ENCODE measurements around the gene SLC25A47.
"Not testable (repeated sequence)": the region's sequence is repeated elsewhere in the genome, so short reads cannot be mapped to it uniquely, and the experiment has no call there.

SLC25A47 gene

GRCh38 chr14:100323121-100323941 lies at the start of gene SLC25A47:
Gene SLC25A47 (plus strand): TSS chr14:100323339. CDS start chr14:100323415, 76 bp downstream.
- no peaks in the 10 kb centered on the region for H3K36me3 ChIP-seq (ENCODE audit: control insufficient read depth in 1 of 2, insufficient read depth in 2 of 2, low read length in 2 of 2)
- H3K27ac ChIP-seq (ENCODE audit: low read depth, low read length) = no peak within 1 kb of the TSS
- H3K4me3 ChIP-seq (ENCODE audit: low read depth in 1 of 2, low read length in 2 of 2) = no peak within 1 kb of the TSS
- H3K9ac ChIP-seq (ENCODE audit: low read depth in 1 of 2, low read length in 2 of 2) = no peak within 1 kb of the TSS
- H3K9me3 ChIP-seq (ENCODE audit: control insufficient read depth in 1 of 2, low read length in 2 of 2) = no peaks in the 10 kb centered on the region
- peaks cover 28 to 29% of the 10 kb centered on the region in 2 donors for H3K4me1 ChIP-seq (ENCODE audit: control insufficient read depth in 1 of 2, insufficient read depth in 2 of 2, low read length in 2 of 2)
- no peaks in the 10 kb centered on the region for H3K27me3 ChIP-seq (ENCODE audit: control insufficient read depth in 1 of 2, insufficient read depth in 2 of 2, low read length in 2 of 2)

- H3K27ac ChIP-seq (ENCODE audit: low read depth, low read length) = no peak overlapping the region
- no peaks in the 10 kb centered on the region for H3K27me3 ChIP-seq (ENCODE audit: control insufficient read depth in 1 of 2, insufficient read depth in 2 of 2, low read length in 2 of 2)
- H3K4me3 ChIP-seq (ENCODE audit: low read depth in 1 of 2, low read length in 2 of 2) = no peak overlapping the region
- H3K9me3 ChIP-seq (ENCODE audit: control insufficient read depth in 1 of 2, low read length in 2 of 2) = no peaks in the 10 kb centered on the region
- H3K36me3 ChIP-seq (ENCODE audit: control insufficient read depth in 1 of 2, insufficient read depth in 2 of 2, low read length in 2 of 2) = peaks cover 7 to 23% of the 10 kb centered on the region in 2 donors
- peaks cover 6 to 8% of the 10 kb centered on the region in 2 donors for H3K4me1 ChIP-seq (ENCODE audit: control insufficient read depth in 1 of 2, insufficient read depth in 2 of 2, low read length in 2 of 2)
- no peak overlapping the region for H3K9ac ChIP-seq (ENCODE audit: low read depth in 1 of 2, low read length in 2 of 2)
Observed at GRCh38 chr14:100274250-100274649, 48.9 kb upstream of the SLC25A47 start.

- Histone ChIP-seq H3K27ac (ENCODE audit: low read depth, low read length) (no peak overlapping the region), H3K4me1 (ENCODE audit: control insufficient read depth in 1 of 2, insufficient read depth in 2 of 2, low read length in 2 of 2) (peaks cover 3 to 6% of the 10 kb centered on the region in 2 donors), H3K36me3 (ENCODE audit: control insufficient read depth in 1 of 2, insufficient read depth in 2 of 2, low read length in 2 of 2) (peaks cover 7 to 29% of the 10 kb centered on the region in 2 donors), H3K27me3 (ENCODE audit: control insufficient read depth in 1 of 2, insufficient read depth in 2 of 2, low read length in 2 of 2) (no peaks in the 10 kb centered on the region), H3K4me3 (ENCODE audit: low read depth in 1 of 2, low read length in 2 of 2) (no peak overlapping the region), H3K9me3 (ENCODE audit: control insufficient read depth in 1 of 2, low read length in 2 of 2) (no peaks in the 10 kb centered on the region), H3K9ac (ENCODE audit: low read depth in 1 of 2, low read length in 2 of 2) (no peak overlapping the region)
Observed at GRCh38 chr14:100275214-100275613, 47.9 kb upstream of the SLC25A47 start.

- Histone ChIP-seq H3K4me1 (ENCODE audit: control insufficient read depth in 1 of 2, insufficient read depth in 2 of 2, low read length in 2 of 2) (no peaks in the 10 kb centered on the region), H3K36me3 (ENCODE audit: control insufficient read depth in 1 of 2, insufficient read depth in 2 of 2, low read length in 2 of 2) (peaks cover 10 to 42% of the 10 kb centered on the region in 2 donors), H3K9ac (ENCODE audit: low read depth in 1 of 2, low read length in 2 of 2) (no peak overlapping the region), H3K27me3 (ENCODE audit: control insufficient read depth in 1 of 2, insufficient read depth in 2 of 2, low read length in 2 of 2) (no peaks in the 10 kb centered on the region), H3K9me3 (ENCODE audit: control insufficient read depth in 1 of 2, low read length in 2 of 2) (no peaks in the 10 kb centered on the region), H3K4me3 (ENCODE audit: low read depth in 1 of 2, low read length in 2 of 2) (no peak overlapping the region), H3K27ac (ENCODE audit: low read depth, low read length) (no peak overlapping the region)
Observed at GRCh38 chr14:100278702-100279101, 44.4 kb upstream of the SLC25A47 start.

- peaks cover 10 to 41% of the 10 kb centered on the region in 2 donors for H3K36me3 ChIP-seq (ENCODE audit: control insufficient read depth in 1 of 2, insufficient read depth in 2 of 2, low read length in 2 of 2)
- no peak overlapping the region for H3K4me3 ChIP-seq (ENCODE audit: low read depth in 1 of 2, low read length in 2 of 2)
- H3K4me1 ChIP-seq (ENCODE audit: control insufficient read depth in 1 of 2, insufficient read depth in 2 of 2, low read length in 2 of 2) = no peaks in the 10 kb centered on the region
- H3K27me3 ChIP-seq (ENCODE audit: control insufficient read depth in 1 of 2, insufficient read depth in 2 of 2, low read length in 2 of 2) = no peaks in the 10 kb centered on the region
- no peak overlapping the region for H3K9ac ChIP-seq (ENCODE audit: low read depth in 1 of 2, low read length in 2 of 2)
- H3K27ac ChIP-seq (ENCODE audit: low read depth, low read length) = no peak overlapping the region
- H3K9me3 ChIP-seq (ENCODE audit: control insufficient read depth in 1 of 2, low read length in 2 of 2) = no peaks in the 10 kb centered on the region
Observed at GRCh38 chr14:100279133-100279532, 44.0 kb upstream of the SLC25A47 start.

- H3K9me3 ChIP-seq (ENCODE audit: control insufficient read depth in 1 of 2, low read length in 2 of 2) = no peaks in the 10 kb centered on the region
- no peak overlapping the region for H3K9ac ChIP-seq (ENCODE audit: low read depth in 1 of 2, low read length in 2 of 2)
- peaks cover 10 to 38% of the 10 kb centered on the region in 2 donors for H3K36me3 ChIP-seq (ENCODE audit: control insufficient read depth in 1 of 2, insufficient read depth in 2 of 2, low read length in 2 of 2)
- H3K27me3 ChIP-seq (ENCODE audit: control insufficient read depth in 1 of 2, insufficient read depth in 2 of 2, low read length in 2 of 2) = no peaks in the 10 kb centered on the region
- H3K4me3 ChIP-seq (ENCODE audit: low read depth in 1 of 2, low read length in 2 of 2) = no peak overlapping the region
- peaks cover 0 to 2% of the 10 kb centered on the region in 2 donors for H3K4me1 ChIP-seq (ENCODE audit: control insufficient read depth in 1 of 2, insufficient read depth in 2 of 2, low read length in 2 of 2)
- H3K27ac ChIP-seq (ENCODE audit: low read depth, low read length) = no peak overlapping the region
Observed at GRCh38 chr14:100279563-100279962, 43.6 kb upstream of the SLC25A47 start.

- H3K27me3 ChIP-seq (ENCODE audit: control insufficient read depth in 1 of 2, insufficient read depth in 2 of 2, low read length in 2 of 2) = no peaks in the 10 kb centered on the region
- no peak overlapping the region for H3K27ac ChIP-seq (ENCODE audit: low read depth, low read length)
- H3K36me3 ChIP-seq (ENCODE audit: control insufficient read depth in 1 of 2, insufficient read depth in 2 of 2, low read length in 2 of 2) = peaks cover 7 to 29% of the 10 kb centered on the region in 2 donors
- no peaks in the 10 kb centered on the region for H3K9me3 ChIP-seq (ENCODE audit: control insufficient read depth in 1 of 2, low read length in 2 of 2)
- peaks cover 6 to 12% of the 10 kb centered on the region in 2 donors for H3K4me1 ChIP-seq (ENCODE audit: control insufficient read depth in 1 of 2, insufficient read depth in 2 of 2, low read length in 2 of 2)
- H3K4me3 ChIP-seq (ENCODE audit: low read depth in 1 of 2, low read length in 2 of 2) = no peak overlapping the region
- H3K9ac ChIP-seq (ENCODE audit: low read depth in 1 of 2, low read length in 2 of 2) = no peak overlapping the region
Observed at GRCh38 chr14:100281286-100282082, 41.7 kb upstream of the SLC25A47 start.

GRCh38 chr14:100282083-100282350 lies 41.1 kb upstream of the SLC25A47 start:
- H3K27me3 ChIP-seq (ENCODE audit: control insufficient read depth in 1 of 2, insufficient read depth in 2 of 2, low read length in 2 of 2) = no peaks in the 10 kb centered on the region
- peaks cover 6 to 12% of the 10 kb centered on the region in 2 donors for H3K4me1 ChIP-seq (ENCODE audit: control insufficient read depth in 1 of 2, insufficient read depth in 2 of 2, low read length in 2 of 2)
- peaks cover 6 to 24% of the 10 kb centered on the region in 2 donors for H3K36me3 ChIP-seq (ENCODE audit: control insufficient read depth in 1 of 2, insufficient read depth in 2 of 2, low read length in 2 of 2)
- H3K9me3 ChIP-seq (ENCODE audit: control insufficient read depth in 1 of 2, low read length in 2 of 2) = no peaks in the 10 kb centered on the region
- H3K4me3 ChIP-seq (ENCODE audit: low read depth in 1 of 2, low read length in 2 of 2) = no peak overlapping the region
- no peak overlapping the region for H3K27ac ChIP-seq (ENCODE audit: low read depth, low read length)
- H3K9ac ChIP-seq (ENCODE audit: low read depth in 1 of 2, low read length in 2 of 2) = no peak overlapping the region

GRCh38 chr14:100282766-100283419 lies 40.2 kb upstream of the SLC25A47 start:
- Histone ChIP-seq H3K36me3 (ENCODE audit: control insufficient read depth in 1 of 2, insufficient read depth in 2 of 2, low read length in 2 of 2) (peaks cover 2 to 19% of the 10 kb centered on the region in 2 donors), H3K9ac (ENCODE audit: low read depth in 1 of 2, low read length in 2 of 2) (no peak overlapping the region), H3K9me3 (ENCODE audit: control insufficient read depth in 1 of 2, low read length in 2 of 2) (no peaks in the 10 kb centered on the region), H3K27me3 (ENCODE audit: control insufficient read depth in 1 of 2, insufficient read depth in 2 of 2, low read length in 2 of 2) (no peaks in the 10 kb centered on the region), H3K27ac (ENCODE audit: low read depth, low read length) (no peak overlapping the region), H3K4me3 (ENCODE audit: low read depth in 1 of 2, low read length in 2 of 2) (no peak overlapping the region), H3K4me1 (ENCODE audit: control insufficient read depth in 1 of 2, insufficient read depth in 2 of 2, low read length in 2 of 2) (peaks cover 6 to 12% of the 10 kb centered on the region in 2 donors)

GRCh38 chr14:100283436-100283835 lies 39.7 kb upstream of the SLC25A47 start:
- H3K9me3 ChIP-seq (ENCODE audit: control insufficient read depth in 1 of 2, low read length in 2 of 2); H3K27ac ChIP-seq (ENCODE audit: low read depth, low read length); H3K27me3 ChIP-seq (ENCODE audit: control insufficient read depth in 1 of 2, insufficient read depth in 2 of 2, low read length in 2 of 2); H3K9ac ChIP-seq (ENCODE audit: low read depth in 1 of 2, low read length in 2 of 2); H3K4me3 ChIP-seq (ENCODE audit: low read depth in 1 of 2, low read length in 2 of 2): not testable (repeated sequence)
- H3K4me1 ChIP-seq (ENCODE audit: control insufficient read depth in 1 of 2, insufficient read depth in 2 of 2, low read length in 2 of 2) = peaks cover 6 to 12% of the 10 kb centered on the region in 2 donors
- peaks cover 2 to 19% of the 10 kb centered on the region in 2 donors for H3K36me3 ChIP-seq (ENCODE audit: control insufficient read depth in 1 of 2, insufficient read depth in 2 of 2, low read length in 2 of 2)

Measured in duodenal mucosa (tissue), 2 donors.